Dermis microvascular lymphatic vessel endothelial cell (primary cell): ENCODE data around the gene CLEC16A. TPM values are rescaled to one million over a fixed set of nuclear protein-coding genes. Genes with fewer than 3 reads are reported as not detected.
"Not testable (repeated sequence)": the region's sequence is repeated elsewhere in the genome, so short reads cannot be mapped to it uniquely, and the experiment has no call there.

Experiments
- DNase-seq, 2 donors: peaks; one replicate each; pipeline versions ENCODE4 v3.0.0 to v3.0.0-alpha.2; 2010; ENCODE audit warnings: low read depth in 2 of 2
- total RNA-seq: library from RNA; depleted of rRNA; stranded (reverse); fragments of >200 nt; gene quantifications from 2 replicates; pipeline ENCODE4 v1.2.1, GENCODE V29; 2014

CLEC16A gene
- total RNA-seq, 1 donor from 2014 or later: 10.5 TPM

DNA sequence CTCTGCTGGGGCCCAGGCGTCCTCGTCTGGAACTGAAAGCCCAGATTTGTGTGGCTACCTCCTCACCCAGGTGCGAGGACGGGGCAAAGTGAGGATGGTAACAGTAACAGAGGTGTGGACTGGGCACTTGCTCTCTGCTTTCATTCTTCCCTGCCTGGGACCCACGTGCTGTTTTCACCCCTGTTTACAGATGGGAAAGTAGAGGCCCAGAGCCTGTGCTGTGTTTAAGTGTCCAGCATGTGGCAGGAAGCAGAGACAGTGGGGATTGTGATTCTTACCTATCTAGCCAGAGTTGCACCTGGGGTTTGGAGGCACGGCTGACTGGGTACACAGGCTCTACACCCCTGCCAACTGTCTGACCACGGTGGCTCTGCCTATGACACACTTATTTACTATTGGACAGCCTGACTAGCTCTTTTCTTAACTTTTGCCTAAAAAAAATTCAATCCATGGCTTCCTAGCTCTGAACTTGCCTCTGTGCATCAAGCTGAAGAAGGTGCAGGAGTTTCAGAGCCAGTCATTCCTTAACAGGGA is 155.4 kb downstream of the CLEC16A start:
- DNase-seq: peak in 1 of 2 donors; percentile 23

DNA sequence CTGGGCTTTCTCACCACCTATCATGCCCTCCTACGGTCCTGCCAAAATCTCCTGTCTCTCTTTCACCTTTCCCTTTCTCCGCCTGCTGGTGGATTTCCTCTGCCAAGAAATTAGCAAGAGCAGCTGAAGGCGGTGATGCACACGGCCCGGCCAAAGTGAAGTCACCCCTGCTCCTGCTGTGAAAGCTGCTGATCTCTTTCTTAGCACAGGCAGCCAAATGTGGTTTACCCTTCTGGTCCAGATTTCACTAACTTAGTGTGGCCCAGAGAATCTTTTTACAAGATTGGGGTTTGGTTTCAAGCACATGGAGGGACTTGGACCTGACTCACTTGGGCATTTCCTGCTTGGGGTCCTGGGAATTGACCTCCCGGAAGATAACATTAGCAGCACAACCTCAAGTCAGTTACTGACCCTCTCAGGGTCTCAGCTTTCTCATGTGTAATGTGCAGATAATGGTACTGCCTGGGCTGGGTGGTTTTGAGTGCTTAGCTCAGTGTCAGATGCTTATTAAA is 155.9 kb downstream of the CLEC16A start:
- peak in 1 of 2 donors; percentile 95 for DNase-seq

DNA sequence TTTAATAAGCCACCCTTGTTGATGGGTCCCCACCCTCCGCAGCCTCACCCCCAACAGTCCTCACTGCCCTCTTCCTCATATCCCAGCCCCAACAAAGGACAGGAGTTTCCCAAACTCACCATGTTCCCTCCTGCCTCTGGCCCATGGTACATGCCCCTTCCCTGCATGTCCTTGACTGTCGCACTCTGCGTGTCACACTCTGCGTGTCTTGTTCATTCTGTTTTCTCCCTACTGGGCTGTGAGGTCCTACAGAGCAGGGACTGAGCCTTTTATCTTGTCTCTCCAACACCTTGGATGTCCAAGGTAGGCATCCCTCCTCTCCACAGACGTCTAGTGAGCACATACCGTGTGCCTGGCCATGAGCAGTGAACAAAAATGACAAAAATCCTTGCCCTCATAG is 156.9 kb downstream of the CLEC16A start:
- no peak for DNase-seq

DNA sequence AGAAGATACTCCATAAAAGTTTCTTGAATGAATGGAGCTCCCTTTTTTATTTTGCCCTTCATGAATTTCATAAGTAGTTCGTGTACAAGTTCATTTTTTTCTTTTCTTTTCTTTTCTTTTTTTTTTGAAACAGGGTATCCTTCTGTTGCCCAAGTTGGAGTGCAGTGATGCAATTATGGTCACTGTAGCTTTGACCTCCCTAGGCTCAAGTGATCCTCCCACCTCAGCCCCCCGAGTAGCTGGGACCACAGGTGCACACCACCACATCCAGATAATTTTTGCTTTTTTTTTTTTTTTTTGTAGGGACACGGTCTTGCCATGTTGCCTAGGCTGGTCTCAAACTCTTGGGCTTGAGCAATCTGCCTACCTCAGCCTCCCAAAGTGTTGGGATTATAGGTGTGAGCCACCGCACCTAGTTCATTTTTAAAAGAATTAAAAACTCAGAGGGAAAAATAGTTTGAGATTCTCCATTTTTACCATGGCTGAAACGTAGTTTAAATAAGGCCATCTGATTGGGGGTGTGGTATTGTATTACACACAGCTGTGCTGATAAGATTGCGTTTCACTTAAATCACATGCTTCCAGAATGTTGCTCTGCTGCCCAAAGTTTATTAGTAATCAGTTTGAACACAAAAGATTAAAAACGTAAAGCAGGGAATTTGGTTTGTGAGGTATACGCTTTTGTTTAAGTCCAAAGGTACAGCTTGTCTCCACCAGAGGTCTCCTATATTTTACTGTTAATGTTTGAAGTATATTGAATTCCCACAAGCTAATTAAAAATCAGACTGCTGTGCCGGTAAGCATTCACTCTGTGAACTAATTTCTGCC is 157.5 kb downstream of the CLEC16A start:
- no peak for DNase-seq

DNA sequence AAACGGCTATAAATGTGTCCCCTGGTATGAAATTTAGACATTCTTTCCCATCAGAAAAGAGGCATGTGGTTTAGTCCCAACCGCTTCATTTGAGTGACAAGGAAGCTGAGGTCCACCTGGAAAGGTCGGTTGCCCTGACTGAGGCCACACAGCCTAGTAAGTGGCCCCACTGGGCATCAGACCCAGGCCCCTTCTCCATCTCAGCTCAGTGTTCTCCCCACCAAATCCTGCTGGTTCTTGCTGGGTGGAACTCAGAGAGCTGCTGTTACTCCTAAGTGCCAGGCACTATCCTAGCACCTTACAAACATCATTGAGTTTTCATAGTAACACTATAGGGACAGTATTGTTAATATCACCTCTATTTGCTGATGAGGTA is 158.1 kb downstream of the CLEC16A start:
- DNase-seq: no peak

DNA sequence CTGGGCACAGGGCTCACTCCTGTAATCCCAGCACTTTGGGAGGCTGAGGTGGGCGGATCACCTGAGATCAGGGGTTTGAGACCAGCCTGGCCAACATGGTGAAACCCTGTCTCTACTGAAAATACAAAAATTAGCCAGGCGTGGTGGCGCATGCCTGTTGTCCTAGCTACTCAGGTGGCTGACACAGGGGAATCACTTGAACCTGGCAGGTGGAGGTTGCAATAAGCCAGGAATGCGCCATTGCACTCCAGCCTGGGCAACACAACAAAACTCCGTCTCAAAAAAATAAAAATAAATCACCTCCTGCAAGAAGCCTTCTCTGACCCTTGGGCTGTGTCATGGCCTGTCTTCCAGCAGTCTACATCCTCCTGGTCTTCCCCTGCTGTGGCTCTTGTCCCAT is 158.9 kb downstream of the CLEC16A start:
- DNase-seq: not testable (repeated sequence)

DNA sequence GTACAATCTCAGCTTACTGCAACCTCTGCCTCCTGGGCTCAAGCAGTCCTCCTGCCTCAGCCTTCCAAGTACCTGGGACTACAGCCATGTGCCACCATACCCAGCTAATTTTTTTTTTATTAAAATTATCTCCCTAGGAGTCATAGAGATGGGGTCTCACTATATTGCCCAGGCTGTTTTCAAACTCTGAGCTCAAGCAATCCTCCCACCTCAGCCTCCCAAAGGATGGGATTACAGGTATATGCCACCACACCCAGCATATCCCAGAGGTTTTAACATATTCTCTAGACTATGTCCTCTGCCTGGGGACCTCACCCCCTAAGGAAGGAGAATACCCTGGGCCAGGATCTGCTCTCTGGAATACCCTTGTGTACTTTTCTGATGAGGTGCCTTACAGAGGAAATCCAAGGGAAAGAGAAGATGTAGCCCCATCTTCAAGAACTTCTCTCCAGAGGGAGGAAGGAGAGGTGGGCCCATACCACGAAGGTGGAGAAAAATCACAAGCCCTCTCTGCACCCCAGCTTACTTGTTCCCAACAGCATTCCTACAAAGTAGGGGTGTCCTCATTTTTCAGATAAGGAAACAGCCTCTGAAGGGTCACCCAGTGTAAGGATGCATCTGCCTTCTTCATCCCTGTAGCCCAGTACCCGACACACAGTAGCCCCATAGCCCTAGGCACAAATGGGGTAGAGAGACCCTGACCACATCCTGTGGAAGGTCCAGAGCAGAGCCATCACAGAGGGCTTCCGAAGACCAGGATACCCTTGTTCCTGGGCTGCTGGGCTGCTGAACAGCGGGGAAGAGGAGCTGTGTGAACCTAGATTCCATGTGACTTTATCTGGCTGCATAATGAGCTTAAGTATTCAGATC is 160.0 kb downstream of the CLEC16A start:
- DNase-seq: no peak

DNA sequence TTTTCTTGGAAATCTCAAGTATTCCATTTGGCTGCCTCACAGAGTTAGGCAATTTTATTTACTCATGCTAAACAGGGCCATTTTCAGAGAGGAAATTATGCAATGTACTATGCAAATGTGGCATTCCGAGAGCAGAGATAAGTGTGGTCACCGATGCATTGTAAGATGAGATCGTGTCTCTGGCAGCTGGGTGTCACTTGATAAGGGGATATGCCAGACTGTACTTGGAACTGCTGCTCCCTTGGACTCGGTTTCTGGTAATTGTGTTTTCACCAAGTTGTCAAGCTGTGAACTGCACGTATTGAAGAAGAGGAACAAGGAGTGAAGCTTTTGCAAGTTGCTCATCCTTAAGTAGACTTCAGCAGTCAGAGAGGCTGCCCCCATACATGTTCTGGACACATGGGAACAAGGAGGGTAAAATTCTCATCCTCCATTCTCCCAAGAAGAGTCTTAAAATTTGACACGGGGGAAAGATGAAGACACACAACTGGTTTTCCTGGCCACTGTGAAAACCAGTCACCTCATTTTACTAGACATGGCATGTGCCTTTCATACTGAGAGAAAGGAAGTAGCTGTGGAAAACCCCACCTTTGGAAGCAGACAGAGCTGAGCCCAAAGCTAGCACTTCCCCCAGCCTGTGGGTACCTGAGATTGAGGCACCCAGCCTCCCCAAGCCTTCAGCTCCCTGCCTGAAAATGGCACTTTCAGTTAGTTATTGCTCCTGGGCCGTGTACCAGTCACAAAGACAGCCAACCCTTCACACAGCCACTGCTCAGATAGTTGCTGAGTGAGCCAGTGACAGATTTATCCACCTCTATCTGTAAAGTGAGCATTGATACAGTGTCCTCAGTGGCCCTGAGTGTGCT is 160.9 kb downstream of the CLEC16A start:
- no peak for DNase-seq

DNA sequence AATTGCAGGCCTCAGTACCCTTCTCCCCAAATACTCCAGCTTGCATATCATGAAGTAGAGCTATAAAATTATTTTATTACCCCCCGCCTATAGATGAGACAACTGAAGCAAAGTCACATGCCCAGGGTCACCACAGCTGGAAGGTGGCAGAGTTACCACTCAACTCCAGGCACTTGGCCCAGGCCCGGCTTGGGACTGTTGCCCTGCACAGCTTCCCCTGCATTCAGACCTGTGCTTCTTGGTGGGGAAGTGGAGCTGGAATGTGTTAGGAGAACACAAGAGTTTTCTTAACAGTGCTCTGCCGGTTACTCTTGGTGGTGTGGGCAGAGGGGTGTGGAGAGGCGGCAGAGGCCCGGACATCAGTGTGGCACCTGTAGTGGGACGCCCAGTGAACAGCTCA is 162.4 kb downstream of the CLEC16A start:
- DNase-seq: no peak

DNA sequence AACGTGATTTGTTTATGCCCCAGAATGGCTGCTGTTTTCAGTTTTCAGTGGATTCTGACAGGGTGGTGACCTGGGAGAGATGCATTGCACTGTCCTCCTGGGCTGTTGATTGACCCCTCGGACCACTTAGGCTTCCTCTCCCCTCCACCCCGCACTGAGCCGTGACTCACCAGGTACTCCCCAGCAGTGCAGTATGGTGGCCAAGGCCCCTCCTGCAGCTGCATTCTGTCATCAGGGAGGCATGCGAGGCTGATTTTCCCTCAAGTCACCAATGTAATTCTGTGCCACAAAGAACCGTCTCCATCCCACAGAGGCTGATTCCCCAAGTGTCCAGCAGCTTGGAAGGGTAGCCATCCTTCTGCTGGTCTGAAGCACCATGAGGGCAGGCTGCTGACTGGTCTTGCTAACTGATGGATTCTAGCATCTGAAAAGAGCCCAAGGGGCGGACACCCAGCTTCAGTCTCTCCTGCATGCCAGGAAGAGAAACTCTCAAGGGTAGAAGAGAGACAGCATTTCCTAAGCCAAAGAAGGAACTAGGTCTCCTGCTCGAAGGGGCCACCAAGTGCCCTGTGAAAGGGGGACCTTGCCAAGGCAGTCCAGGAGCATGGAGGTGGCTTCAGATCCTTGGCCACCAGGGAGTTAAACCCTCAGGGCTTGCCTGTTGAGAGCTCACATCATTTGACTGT is 163.6 kb downstream of the CLEC16A start:
- no peak for DNase-seq

DNA sequence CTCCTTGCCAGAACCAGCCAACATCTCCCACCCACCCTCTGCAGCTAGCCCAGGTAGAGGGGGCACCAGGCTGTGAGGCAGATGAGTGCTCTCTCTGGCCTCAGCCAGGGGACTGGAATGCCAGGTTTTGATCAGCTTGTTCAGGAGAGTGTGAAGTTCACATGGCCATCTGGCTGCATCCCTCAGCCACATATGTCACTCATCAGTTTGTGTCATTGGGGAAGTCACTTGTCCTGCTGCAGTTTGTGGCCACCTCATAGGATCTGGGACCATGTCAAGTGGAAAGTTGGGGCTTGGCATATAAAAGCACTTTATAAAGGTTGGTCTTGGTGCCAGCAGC is 164.1 kb downstream of the CLEC16A start:
- DNase-seq: no peak

DNA sequence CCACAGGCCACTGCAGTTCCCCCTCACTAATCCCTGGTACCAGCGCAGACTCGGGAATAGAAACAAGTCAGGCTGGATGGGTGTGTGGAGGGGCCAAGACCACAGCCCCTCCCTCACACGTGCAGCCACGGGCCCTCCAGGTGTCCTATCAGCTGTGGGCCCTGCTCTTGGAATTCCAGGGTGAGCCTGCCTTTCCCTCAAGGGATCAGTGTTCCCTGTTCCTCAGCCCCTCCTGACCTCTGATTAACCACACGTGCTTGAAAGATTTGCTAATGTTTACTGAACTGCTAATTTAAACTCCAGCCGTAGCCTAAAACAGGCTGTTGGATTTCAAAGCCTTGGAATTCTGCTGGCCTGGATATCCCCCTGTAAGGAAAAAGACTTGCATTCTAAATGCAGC is 165.2 kb downstream of the CLEC16A start:
- DNase-seq: no peak

DNA sequence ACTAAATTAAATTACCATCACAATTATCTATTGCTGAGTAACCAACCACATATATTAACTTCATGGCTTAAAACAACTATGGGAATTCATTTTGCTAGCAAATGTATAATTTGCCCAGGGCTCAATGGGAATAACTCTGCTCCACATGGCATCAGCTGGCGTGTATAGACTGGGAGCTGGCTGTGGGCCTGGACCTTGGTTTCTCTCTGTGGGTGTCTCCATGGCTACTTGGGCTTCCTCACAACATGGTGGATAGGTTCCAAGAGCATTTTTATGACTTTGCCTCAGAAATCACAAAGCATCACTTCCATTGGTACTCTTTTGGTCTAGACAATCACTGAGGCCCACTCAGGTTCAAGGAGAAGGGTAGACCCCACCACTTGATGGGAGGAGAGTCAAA is 166.8 kb downstream of the CLEC16A start:
- DNase-seq: no peak

DNA sequence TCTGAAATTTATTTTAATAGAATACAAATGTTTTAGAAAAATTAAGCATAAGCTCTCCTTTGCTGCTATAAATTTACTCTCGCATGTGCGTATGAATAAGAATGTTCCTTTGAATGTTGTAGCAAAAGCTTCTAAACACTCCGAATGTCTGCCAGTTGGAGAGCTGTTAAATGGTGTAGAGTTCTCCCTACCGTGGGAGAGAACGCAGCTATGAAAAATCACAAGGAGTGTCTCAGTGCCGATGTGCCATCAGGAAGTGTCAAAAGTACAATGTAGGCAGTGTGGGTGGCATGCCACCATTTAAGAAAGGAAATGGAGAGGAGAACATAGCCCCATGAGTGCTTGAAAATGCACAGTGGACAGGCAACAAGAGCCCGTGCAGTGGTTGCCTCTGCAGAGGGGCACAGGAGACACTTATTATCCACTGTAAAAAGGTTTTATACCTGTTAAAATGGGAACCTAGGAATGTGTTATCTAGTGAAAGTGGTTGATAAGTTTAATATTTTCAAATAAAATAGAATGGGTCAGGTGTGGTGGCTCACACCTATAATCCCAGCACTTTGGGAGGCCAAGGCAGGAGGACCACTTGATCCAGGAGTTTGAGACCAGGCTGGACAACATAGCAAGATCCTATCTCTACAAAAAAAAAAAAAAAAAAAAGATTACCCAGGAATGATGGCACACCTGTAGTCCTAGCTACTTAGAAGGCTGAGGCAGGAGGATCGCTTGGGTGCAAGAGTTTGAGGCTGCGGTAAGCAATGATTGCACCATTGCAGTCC is 167.7 kb downstream of the CLEC16A start:
- DNase-seq: no peak

DNA sequence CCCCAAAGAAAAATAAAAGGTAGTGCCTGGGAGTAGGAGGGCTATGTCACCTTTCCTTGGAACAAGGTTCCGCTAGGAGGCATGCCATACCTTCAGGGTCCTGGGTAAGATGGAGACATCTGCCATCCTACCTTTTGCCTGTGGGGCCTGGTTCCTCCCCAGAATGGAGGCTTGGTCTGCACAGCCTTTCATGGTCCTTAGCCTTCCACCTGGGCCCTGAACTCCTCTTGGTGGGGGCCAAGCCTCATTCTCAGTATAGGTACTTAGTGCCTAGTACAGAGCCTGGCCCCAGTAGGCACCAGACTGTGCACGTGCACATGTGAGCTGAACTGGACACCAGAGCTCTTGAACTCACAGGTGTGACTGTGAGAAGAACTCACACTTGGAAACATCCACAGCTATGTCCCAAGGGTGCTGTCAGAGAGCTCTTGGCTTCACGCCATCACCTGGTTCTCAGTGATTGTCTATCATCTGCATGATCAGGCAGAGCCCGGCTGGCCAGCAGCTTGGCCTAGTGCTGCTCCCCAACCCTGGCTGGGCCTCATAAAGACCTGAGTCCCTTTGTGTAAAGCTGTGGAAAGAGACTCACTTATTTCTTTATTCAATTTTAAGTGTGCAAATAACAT is 168.5 kb downstream of the CLEC16A start:
- DNase-seq: no peak

DNA sequence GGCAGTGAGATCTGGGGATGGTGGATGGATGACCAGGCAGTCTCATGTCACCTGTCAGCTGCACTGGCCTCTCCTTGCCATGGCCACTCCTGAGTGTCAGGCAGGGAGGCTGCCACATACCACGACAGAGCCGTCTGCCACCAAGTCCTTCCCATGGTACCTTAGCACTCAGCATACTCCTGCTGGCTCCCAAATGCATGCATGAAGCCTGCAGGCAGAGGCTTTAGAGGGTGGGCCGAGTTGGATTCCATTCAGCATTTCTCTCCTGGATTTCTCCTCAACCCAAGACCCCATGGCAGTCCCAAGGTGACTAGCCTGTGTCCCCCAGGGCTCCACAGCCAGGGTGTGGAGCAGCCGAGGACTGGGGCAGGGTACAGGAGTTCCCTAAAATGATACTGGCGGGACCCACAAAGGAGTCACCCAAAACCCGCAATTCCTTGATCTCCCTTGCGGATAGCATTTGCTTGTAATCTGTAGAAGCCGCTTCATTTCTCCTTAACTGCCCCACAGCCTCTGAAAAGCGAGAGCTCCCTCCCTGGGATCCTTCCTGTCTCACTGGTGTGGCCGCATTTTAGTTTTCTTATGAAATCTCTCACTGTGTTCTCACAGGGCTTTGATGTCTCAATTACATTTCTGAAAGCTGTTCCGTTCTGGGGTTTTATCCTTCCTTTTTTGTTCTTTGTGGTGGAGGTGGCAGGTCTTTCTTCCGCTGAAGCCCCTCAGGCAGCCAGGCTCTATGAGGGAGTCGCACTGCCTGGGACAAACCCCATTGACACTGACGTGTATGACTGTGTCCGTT is 170.2 kb downstream of the CLEC16A start:
- no peak for DNase-seq

DNA sequence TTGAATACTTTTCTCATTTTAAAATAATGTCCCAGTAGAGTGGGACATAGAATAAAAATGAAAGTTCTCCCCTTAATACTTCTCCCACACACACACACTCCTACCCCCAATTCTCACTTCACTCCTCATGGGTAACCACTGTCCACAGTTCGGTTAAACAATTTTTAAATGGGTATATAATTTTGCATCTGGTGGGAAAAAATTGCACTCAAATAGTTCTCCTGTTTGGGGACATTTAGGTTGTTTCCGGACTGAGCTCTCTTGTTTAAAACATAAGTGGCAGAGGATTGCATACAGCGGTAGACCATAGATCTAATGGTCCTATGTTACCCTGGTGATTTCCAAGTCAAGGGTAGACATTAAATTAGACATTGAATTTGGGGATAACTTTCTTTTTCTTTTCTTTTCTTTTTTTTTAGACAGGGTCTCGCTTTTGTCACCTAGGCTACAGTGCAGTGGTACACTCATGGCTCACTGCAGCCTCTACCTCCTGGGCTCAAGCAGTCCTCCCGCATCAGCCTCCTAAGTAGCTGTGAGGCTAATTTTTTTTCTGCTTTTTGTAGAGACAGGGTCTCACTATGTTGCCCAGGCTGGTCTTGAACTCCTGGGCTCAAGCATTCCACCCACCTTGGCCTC is 173.3 kb downstream of the CLEC16A start:
- DNase-seq: no peak

DNA sequence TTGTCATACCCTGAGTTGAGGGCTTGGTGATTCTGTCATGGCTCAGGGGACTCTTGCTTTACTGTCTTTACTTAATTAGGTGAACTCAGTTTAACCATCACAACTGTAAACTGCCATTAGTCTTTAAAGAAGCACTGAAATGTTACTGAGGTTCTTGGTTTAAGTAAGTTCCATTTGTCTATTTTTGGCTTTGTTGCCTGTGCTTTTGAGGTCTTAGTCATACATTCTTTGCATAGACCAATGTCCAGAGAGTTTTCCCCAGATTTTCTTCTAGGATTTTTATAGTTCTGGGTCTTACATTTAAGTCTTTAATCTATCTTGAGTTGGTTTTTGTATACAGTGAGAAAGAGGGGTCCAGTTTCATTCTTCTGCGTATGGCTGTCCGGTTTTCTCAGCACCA is 174.1 kb downstream of the CLEC16A start:
- DNase-seq: no peak
